Measurements from ENCODE around the gene KCNIP1. TPM values are rescaled to one million over a fixed set of nuclear protein-coding genes. Genes with fewer than 3 reads are reported as not detected.
"Not testable (repeated sequence)": the region's sequence is repeated elsewhere in the genome, so short reads cannot be mapped to it uniquely, and the experiment has no call there.

The KCNIP1 gene
- total and polyA plus RNA-seq, 2 experiments from 2014 or later: 0.43 to 0.80 TPM

GRCh38 chr5:170545811-170546210 lies 42.0 kb downstream of the KCNIP1 start:
- WGBS (ENCODE audit: low lambda C conversion rate, missing lambda C conversion rate): 79% methylated on average over 1 of the region's 1 CpG

GRCh38 chr5:170546282-170546681 lies 42.5 kb downstream of the KCNIP1 start:
- H3K4me3 ChIP-seq: no peak overlapping the region
- no peak overlapping the region for H3K4me2 ChIP-seq
- no peak for DNase-seq (ENCODE audit: low spot score)
- H3K4me1 ChIP-seq (ENCODE audit: insufficient read depth): no peaks in the 10 kb centered on the region
- no peak overlapping the region for H3K27ac ChIP-seq
- no peaks in the 10 kb centered on the region for H3K9me2 ChIP-seq (replicated peaks; ENCODE audit: insufficient read depth)
- H4K20me1 ChIP-seq (ENCODE audit: insufficient read depth, poor library complexity, severe bottlenecking): no peaks in the 10 kb centered on the region
- TF ChIP-seq CTCF (IDR thresholded peaks at IDR 0.05; ENCODE audit: poor library complexity): no peak
- no peak for TF ChIP-seq EZH2phosphoT487 (IDR thresholded peaks at IDR 0.05; ENCODE audit: low read depth, severe bottlenecking, unreplicated experiment)
- TF ChIP-seq EZH2 (IDR thresholded peaks at IDR 0.05; ENCODE audit: borderline replicate concordance): no peak
- H3K27me3 ChIP-seq: no peaks in the 10 kb centered on the region
- H3K9me3 ChIP-seq (ENCODE audit: low read depth): no peaks in the 10 kb centered on the region
- H2AFZ ChIP-seq: no peak overlapping the region
- H3K36me3 ChIP-seq (replicated peaks; ENCODE audit: insufficient read depth, low read depth): no peaks in the 10 kb centered on the region
- WGBS (ENCODE audit: low lambda C conversion rate, missing lambda C conversion rate): 78% methylated on average over 4 of the region's 4 CpGs
- no peaks in the 10 kb centered on the region for H3K79me2 ChIP-seq

More at GRCh38 chr5:170545811-170546210, 42.0 kb downstream of the KCNIP1 start:
- Histone ChIP-seq H2AFZ (no peak overlapping the region), H3K79me2 (no peaks in the 10 kb centered on the region), H3K4me1 (ENCODE audit: insufficient read depth) (no peaks in the 10 kb centered on the region), H3K4me3 (no peak overlapping the region), H3K4me2 (no peak overlapping the region), H3K9me2 (replicated peaks; ENCODE audit: insufficient read depth) (no peaks in the 10 kb centered on the region), H3K9me3 (ENCODE audit: low read depth) (no peaks in the 10 kb centered on the region), H3K27ac (no peak overlapping the region), H3K36me3 (replicated peaks; ENCODE audit: insufficient read depth, low read depth) (no peaks in the 10 kb centered on the region), H4K20me1 (ENCODE audit: insufficient read depth, poor library complexity, severe bottlenecking) (no peaks in the 10 kb centered on the region), H3K27me3 (no peaks in the 10 kb centered on the region)
- TF ChIP-seq EZH2 (IDR thresholded peaks at IDR 0.05; ENCODE audit: borderline replicate concordance) (no peak), EZH2phosphoT487 (IDR thresholded peaks at IDR 0.05; ENCODE audit: low read depth, severe bottlenecking, unreplicated experiment) (no peak), CTCF (IDR thresholded peaks at IDR 0.05; ENCODE audit: poor library complexity) (no peak)
- no peak for DNase-seq (ENCODE audit: low spot score)

- H3K4me1 ChIP-seq (ENCODE audit: insufficient read depth); H3K27ac ChIP-seq; H4K20me1 ChIP-seq (ENCODE audit: insufficient read depth, poor library complexity, severe bottlenecking); DNase-seq (ENCODE audit: low spot score); H3K27me3 ChIP-seq; H3K9me2 ChIP-seq (replicated peaks; ENCODE audit: insufficient read depth); H3K4me2 ChIP-seq; H3K36me3 ChIP-seq (replicated peaks; ENCODE audit: insufficient read depth, low read depth); H3K79me2 ChIP-seq; H3K4me3 ChIP-seq; H3K9me3 ChIP-seq (ENCODE audit: low read depth); H2AFZ ChIP-seq: not testable (repeated sequence)
- WGBS (ENCODE audit: low lambda C conversion rate, missing lambda C conversion rate): 85% methylated on average over 1 of the region's 1 CpG
Measured at GRCh38 chr5:170550382-170550781, 46.6 kb downstream of the KCNIP1 start.

- Histone ChIP-seq H3K27ac (no peak overlapping the region), H3K9me3 (ENCODE audit: low read depth) (no peaks in the 10 kb centered on the region), H3K9me2 (replicated peaks; ENCODE audit: insufficient read depth) (no peaks in the 10 kb centered on the region), H3K4me2 (no peak overlapping the region), H4K20me1 (ENCODE audit: insufficient read depth, poor library complexity, severe bottlenecking) (no peaks in the 10 kb centered on the region), H3K4me3 (no peak overlapping the region), H3K4me1 (ENCODE audit: insufficient read depth) (peaks cover 8% of the 10 kb centered on the region), H3K36me3 (replicated peaks; ENCODE audit: insufficient read depth, low read depth) (no peaks in the 10 kb centered on the region), H3K79me2 (no peaks in the 10 kb centered on the region), H2AFZ (no peak overlapping the region), H3K27me3 (no peaks in the 10 kb centered on the region)
- no peak for DNase-seq (ENCODE audit: low spot score)
- 77% methylated on average over 4 of the region's 4 CpGs for WGBS (ENCODE audit: low lambda C conversion rate, missing lambda C conversion rate)
- TF ChIP-seq EZH2 (IDR thresholded peaks at IDR 0.05; ENCODE audit: borderline replicate concordance): no peak
- no peak for TF ChIP-seq EZH2phosphoT487 (IDR thresholded peaks at IDR 0.05; ENCODE audit: low read depth, severe bottlenecking, unreplicated experiment)
- no peak for TF ChIP-seq CTCF (IDR thresholded peaks at IDR 0.05; ENCODE audit: poor library complexity)
Measured at GRCh38 chr5:170551076-170551475, 47.3 kb downstream of the KCNIP1 start.

Measured in hepatocyte (in vitro differentiated cells).